Calu3 (cell line): ENCODE data around the gene PDLIM5. TPM values are rescaled to one million over a fixed set of nuclear protein-coding genes. Genes with fewer than 3 reads are reported as not detected.

Source experiments
- BruUV-seq: library from RNA; stranded (reverse); fragments of 400-500 nt; replicated peaks from 2 replicates; lab custom pipeline; 2021; lab: Mats Ljungman, UMichigan
- CTCF ChIA-PET: fragments of 300-600 bp; sonication (Branson Sonifier 250); formaldehyde crosslinking; loops from one replicate; lab custom pipeline; 2022; ENCODE audit warnings: antibody characterized with exemption; lab: Charles Lee
- DNase-seq: peaks from one replicate; pipeline ENCODE4 v3.0.0; 2022
- H3K27ac Mint-ChIP-seq: one replicate; pipeline ENCODE4 v1.8.0; 2022; ENCODE audit warnings: mixed read lengths; ENCODE audit not compliant: unreplicated experiment
- H3K27me3 Mint-ChIP-seq: one replicate; pipeline ENCODE4 v1.8.0; 2022; ENCODE audit warnings: mixed read lengths; ENCODE audit not compliant: unreplicated experiment
- H3K36me3 Mint-ChIP-seq: one replicate; pipeline ENCODE4 v1.8.0; 2022; ENCODE audit warnings: mild to moderate bottlenecking, moderate library complexity, mixed read lengths; ENCODE audit not compliant: insufficient read depth, unreplicated experiment
- H3K4me1 Mint-ChIP-seq: one replicate; pipeline ENCODE4 v1.8.0; 2022; ENCODE audit warnings: mild to moderate bottlenecking, low read depth, mixed read lengths; ENCODE audit not compliant: unreplicated experiment
- H3K4me3 Mint-ChIP-seq: one replicate; pipeline ENCODE4 v1.8.0; 2022; ENCODE audit warnings: mild to moderate bottlenecking, low read depth, moderate library complexity, mixed read lengths; ENCODE audit not compliant: unreplicated experiment
- H3K9me3 Mint-ChIP-seq: one replicate; pipeline ENCODE4 v1.8.0; 2022; ENCODE audit warnings: low read depth, mixed read lengths; ENCODE audit not compliant: unreplicated experiment
- CTCF ChIP-seq: fragments of 200-600 bp; IDR thresholded peaks from one replicate; pipeline ENCODE4 v1.8.0; 2022; ENCODE audit warnings: antibody characterized with exemption; ENCODE audit not compliant: unreplicated experiment
- intact Hi-C: fragments of 100-400 bp; cut with micrococcal nuclease; formaldehyde crosslinking; loops from one replicate; pipeline ENCODE4 v1.10.0; 2022; ENCODE audit not compliant: unreplicated experiment
- total RNA-seq: library from RNA; stranded (reverse); gene quantifications from 2 replicates; pipeline ENCODE4 v1.2.3, GENCODE V29; 2022

PDLIM5 gene
- total RNA-seq, 1 experiment from 2014 or later, result 122 TPM

GRCh38 chr4:94641702-94642560 lies 190.2 kb downstream of the PDLIM5 start:
- BruUV-seq, result no TSS peak

GRCh38 chr4:94642561-94642866 lies 190.8 kb downstream of the PDLIM5 start:
- H3K9me3 Mint-ChIP-seq, result no peaks in the 10 kb centered on the region
- peak overlapping the region; percentile 91 for H3K27ac Mint-ChIP-seq
- intact Hi-C loops, result loop anchor here (2.0 to 10.0 kb wide), 3 partner anchors 28 to 462 kb away; no protein-coding TSS in a partner anchor
- no peak overlapping the region for H3K4me3 Mint-ChIP-seq
- BruUV-seq, result no TSS peak
- peaks cover 31% of the 10 kb centered on the region for H3K4me1 Mint-ChIP-seq
- no peaks in the 10 kb centered on the region for H3K27me3 Mint-ChIP-seq
- TF ChIP-seq CTCF, result no peak
- CTCF ChIA-PET, result interaction anchor here (0.8 kb wide), 1 partner anchor 89 kb away, joined by 5 read pairs; no protein-coding TSS in a partner anchor
- peaks cover 29% of the 10 kb centered on the region for H3K36me3 Mint-ChIP-seq
- DNase-seq, result peak; percentile 22

More at GRCh38 chr4:94641702-94642560, 190.2 kb downstream of the PDLIM5 start:
- CTCF ChIA-PET, result interaction anchor here (0.8 kb wide), 1 partner anchor 89 kb away, joined by 5 read pairs; no protein-coding TSS in a partner anchor
- H3K27me3 Mint-ChIP-seq, result no peaks in the 10 kb centered on the region
- peaks cover 31% of the 10 kb centered on the region for H3K4me1 Mint-ChIP-seq
- peak overlapping the region; percentile 91 for H3K27ac Mint-ChIP-seq
- peaks cover 26% of the 10 kb centered on the region for H3K36me3 Mint-ChIP-seq
- TF ChIP-seq CTCF, result no peak
- no peaks in the 10 kb centered on the region for H3K9me3 Mint-ChIP-seq
- no peak for DNase-seq
- no peak overlapping the region for H3K4me3 Mint-ChIP-seq
- intact Hi-C loops, result loop anchor here (2.0 to 10.0 kb wide), 3 partner anchors 29 to 463 kb away; no protein-coding TSS in a partner anchor

- no peak overlapping the region for H3K4me3 Mint-ChIP-seq
- no peak for DNase-seq
- TF ChIP-seq CTCF, result no peak
- H3K9me3 Mint-ChIP-seq, result no peaks in the 10 kb centered on the region
- CTCF ChIA-PET, result no interaction called here
- no peaks in the 10 kb centered on the region for H3K27me3 Mint-ChIP-seq
- peaks cover 23% of the 10 kb centered on the region for H3K36me3 Mint-ChIP-seq
- peaks cover 23% of the 10 kb centered on the region for H3K4me1 Mint-ChIP-seq
- intact Hi-C loops, result loop anchor here (10.0 kb wide), 1 partner anchor 456 kb away; no protein-coding TSS in a partner anchor
- H3K27ac Mint-ChIP-seq, result no peak overlapping the region
- BruUV-seq, result no TSS peak
Observed at GRCh38 chr4:94648699-94649098, 197.0 kb downstream of the PDLIM5 start.

DNA sequence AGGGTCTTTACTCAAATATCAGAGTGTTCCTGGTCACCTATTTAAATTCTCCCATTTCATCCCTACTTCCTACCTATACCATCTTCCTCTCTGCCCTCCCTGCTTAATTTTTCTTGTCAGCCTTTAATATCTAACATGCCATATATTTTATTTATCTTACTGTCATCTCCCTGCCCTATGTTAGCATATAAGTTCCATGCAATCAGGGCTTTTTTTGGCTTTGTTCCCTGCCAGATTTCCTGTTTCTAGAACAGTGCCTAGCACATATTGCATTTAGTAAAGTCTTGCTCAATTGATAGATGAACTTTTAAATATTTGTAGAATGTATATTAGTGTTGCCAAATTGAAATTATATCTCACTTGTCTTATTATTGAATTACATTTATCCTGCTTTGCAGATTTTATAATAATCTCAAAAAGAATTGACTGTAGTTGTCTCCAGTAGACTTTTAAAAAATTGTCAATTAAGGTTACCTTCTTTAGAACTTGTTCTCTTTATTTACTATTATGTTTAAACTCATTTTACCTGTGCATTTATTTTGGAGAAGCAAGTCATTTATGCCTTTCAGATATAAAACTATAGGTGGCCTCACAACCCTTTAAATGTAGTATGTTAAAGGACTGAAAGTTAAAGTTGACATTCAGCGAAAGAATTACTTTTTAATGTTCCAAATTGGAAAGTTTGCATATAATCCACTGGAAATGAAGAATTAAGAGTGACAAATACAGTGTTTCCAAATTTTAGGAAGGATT lies 197.8 kb downstream of the PDLIM5 start:
- no peaks in the 10 kb centered on the region for H3K9me3 Mint-ChIP-seq
- BruUV-seq, result no TSS peak
- TF ChIP-seq CTCF, result no peak
- peak overlapping the region; percentile 71 for H3K27ac Mint-ChIP-seq
- DNase-seq, result no peak
- peaks cover 23% of the 10 kb centered on the region for H3K36me3 Mint-ChIP-seq
- peaks cover 23% of the 10 kb centered on the region for H3K4me1 Mint-ChIP-seq
- H3K4me3 Mint-ChIP-seq, result no peak overlapping the region
- intact Hi-C loops, result loop anchor here (10.0 kb wide), 1 partner anchor 455 kb away; no protein-coding TSS in a partner anchor
- H3K27me3 Mint-ChIP-seq, result no peaks in the 10 kb centered on the region
- CTCF ChIA-PET, result no interaction called here
